Lower leg skin (tissue), 4 donors: ENCODE measurements around the gene CC2D2B. TPM values are rescaled to one million over a fixed set of nuclear protein-coding genes. Genes with fewer than 3 reads are reported as not detected.

Experiments
- DNase-seq, 2 donors: peaks; one replicate each; pipeline ENCODE4 v3.0.0-alpha.2; 2019; ENCODE audit warnings: low spot score in 2 of 2
- H3K4me3 ChIP-seq: fragments of 200-600 bp; sonication (generic); 2 replicates; pipeline ENCODE4 v1.5.1; 2017; ENCODE audit warnings: mild to moderate bottlenecking, low read depth; ENCODE audit not compliant: poor library complexity, severe bottlenecking
- POLR2A ChIP-seq, 2 donors: fragments of 450-650 bp; IDR thresholded peaks; one replicate each; pipeline ENCODE4 v1.6.1; 2016 to 2017; ENCODE audit warnings: antibody characterized with exemption in 2 of 2, mild to moderate bottlenecking in 1 of 2, moderate library complexity in 1 of 2
- WGBS, 2 donors: methylation state at CpG; one replicate each; pipeline ENCODE4 v1.1.5; 2018; 5-methylcytosine and 5-hydroxymethylcytosine counted together
- intact Hi-C: fragments of 100-400 bp; cut with DNase I; formaldehyde crosslinking; loops from one replicate; pipeline ENCODE4 v1.15.0; 2023; ENCODE audit warnings: low total_unique reads
- microRNA-seq, 2 donors: library from miRNA; unstranded; fragments of <30 nt; microRNA quantifications; one replicate each; pipeline ENCODE4, GENCODE V29; 2016; ENCODE audit warnings: borderline replicate concordance in 2 of 2, borderline number of aligned reads in 1 of 2
- total RNA-seq, 4 donors: library from RNA; depleted of rRNA; stranded (reverse); fragments of >200 nt; gene quantifications; one replicate each; pipeline ENCODE4 v1.1.0, GENCODE V29; 2016
- TF ChIP-seq, protein P1 (sequence below), 3 donors: fragments of 450-650 bp; IDR thresholded peaks; one replicate each; pipeline ENCODE4 v1.5.1; 2016; ENCODE audit warnings: antibody characterized with exemption in 3 of 3, mild to moderate bottlenecking in 3 of 3, moderate library complexity in 2 of 3

CC2D2B gene
- total RNA-seq, 4 donors from 2014 or later, result 0.12 to 0.94 TPM; not detected in 2

DNA sequence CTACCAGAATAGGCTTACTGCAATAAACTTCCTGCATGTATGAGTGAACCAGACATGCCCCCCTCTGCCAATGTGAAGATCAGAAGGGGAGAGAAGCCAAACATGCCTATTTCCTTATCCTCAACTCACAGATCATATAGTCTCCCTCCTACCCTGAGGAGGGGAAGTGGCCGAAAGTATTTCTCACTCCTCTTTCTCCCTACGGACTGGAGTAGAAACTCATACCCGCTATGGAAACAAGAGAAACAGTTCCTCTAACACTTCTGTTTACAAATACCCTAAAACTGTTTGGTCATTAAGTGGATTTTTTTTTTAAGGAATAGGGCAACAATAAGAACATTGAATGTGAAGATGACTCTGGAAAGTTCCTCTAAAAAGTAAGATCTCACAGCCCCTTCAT, 167.0 kb downstream of the CC2D2B start:
- H3K4me3 ChIP-seq, result no peak overlapping the region
- WGBS, 2 donors, result 92 to 93% methylated on average over 3 of the region's 3 CpGs
- no peak for DNase-seq
- TF ChIP-seq POLR2A (IDR thresholded peaks at IDR 0.05), result no peak
- TF ChIP-seq, protein P1, sequence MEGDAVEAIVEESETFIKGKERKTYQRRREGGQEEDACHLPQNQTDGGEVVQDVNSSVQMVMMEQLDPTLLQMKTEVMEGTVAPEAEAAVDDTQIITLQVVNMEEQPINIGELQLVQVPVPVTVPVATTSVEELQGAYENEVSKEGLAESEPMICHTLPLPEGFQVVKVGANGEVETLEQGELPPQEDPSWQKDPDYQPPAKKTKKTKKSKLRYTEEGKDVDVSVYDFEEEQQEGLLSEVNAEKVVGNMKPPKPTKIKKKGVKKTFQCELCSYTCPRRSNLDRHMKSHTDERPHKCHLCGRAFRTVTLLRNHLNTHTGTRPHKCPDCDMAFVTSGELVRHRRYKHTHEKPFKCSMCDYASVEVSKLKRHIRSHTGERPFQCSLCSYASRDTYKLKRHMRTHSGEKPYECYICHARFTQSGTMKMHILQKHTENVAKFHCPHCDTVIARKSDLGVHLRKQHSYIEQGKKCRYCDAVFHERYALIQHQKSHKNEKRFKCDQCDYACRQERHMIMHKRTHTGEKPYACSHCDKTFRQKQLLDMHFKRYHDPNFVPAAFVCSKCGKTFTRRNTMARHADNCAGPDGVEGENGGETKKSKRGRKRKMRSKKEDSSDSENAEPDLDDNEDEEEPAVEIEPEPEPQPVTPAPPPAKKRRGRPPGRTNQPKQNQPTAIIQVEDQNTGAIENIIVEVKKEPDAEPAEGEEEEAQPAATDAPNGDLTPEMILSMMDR (IDR thresholded peaks at IDR 0.05), result no peak
- intact Hi-C loops, result no loop called here

DNA sequence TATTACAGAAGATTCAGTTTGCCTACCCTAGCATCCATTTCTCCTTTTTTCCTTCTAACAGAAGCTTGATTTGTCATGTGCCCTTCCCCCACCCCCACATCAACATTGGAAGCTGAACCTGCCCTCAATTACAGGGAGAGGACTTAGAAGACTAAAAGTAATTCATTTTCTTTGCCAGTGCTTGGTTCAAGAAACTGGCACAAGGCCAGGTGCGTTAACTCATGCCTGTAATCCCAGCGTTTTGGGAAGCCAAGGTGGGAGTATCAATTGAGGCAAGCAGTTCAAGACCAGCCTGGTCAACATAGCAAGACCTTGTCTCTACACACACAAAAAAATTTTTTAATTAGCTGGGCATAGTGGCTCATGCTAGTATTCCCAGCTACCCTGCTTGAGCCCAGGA, 168.2 kb downstream of the CC2D2B start:
- intact Hi-C loops, result no loop called here
- DNase-seq, result no peak
- WGBS, 2 donors, result 38 to 58% methylated on average over 2 of the region's 2 CpGs
- no peak for TF ChIP-seq POLR2A (IDR thresholded peaks at IDR 0.05)
- TF ChIP-seq, protein P1 (IDR thresholded peaks at IDR 0.05), result no peak
- no peak overlapping the region for H3K4me3 ChIP-seq

DNA sequence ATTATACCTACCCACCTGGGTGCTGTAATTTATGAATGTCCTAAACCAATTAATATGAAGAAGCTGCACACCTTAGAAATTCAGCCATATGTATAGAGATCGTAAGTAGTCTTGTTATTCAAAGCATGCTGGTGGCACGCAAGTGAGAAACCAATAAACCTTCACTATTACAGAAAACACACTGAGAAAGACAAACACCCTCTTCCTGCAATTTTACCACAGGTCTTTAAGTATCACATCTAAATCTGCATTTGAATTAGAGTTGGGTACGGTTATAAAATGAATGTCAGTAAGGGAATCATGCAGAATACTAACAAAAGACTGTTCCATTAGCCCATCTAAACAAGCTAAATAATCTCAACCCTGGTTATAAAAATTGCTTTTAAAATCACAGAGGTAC, 169.4 kb downstream of the CC2D2B start:
- no peak overlapping the region for H3K4me3 ChIP-seq
- TF ChIP-seq, protein P1 (IDR thresholded peaks at IDR 0.05), result no peak
- no peak for TF ChIP-seq POLR2A (IDR thresholded peaks at IDR 0.05)
- DNase-seq, result no peak
- 88 to 95% methylated on average over 3 of the region's 3 CpGs for WGBS, 2 donors
- intact Hi-C loops, result no loop called here

DNA sequence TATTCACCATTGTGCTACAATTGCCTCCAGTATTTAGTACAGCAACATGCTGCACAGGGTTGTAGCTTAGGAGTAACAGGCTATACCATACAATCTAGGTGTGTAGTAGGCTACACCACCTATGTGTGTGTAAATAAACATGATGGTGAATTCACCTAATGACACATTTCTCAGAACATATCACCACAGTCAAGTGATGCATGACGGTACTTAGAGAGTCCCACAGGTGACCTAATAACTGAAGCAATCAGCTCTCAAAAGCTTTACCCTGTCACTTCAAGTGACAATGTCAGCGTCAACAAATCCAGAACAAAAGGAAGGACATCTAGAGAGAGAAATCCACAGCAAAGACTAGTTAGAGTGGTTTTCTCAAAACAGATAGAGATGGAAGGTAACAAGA, 174.4 kb downstream of the CC2D2B start:
- DNase-seq, result no peak
- intact Hi-C loops, result no loop called here
- WGBS, 2 donors, result 93 to 94% methylated on average over 2 of the region's 2 CpGs
- TF ChIP-seq, protein P1 (IDR thresholded peaks at IDR 0.05), result no peak
- TF ChIP-seq POLR2A (IDR thresholded peaks at IDR 0.05), result no peak
- no peak overlapping the region for H3K4me3 ChIP-seq

Small RNA genes lying within 50 kb of the gene (microRNA-seq; reads per million reads assigned to microRNA genes)
- gene MIR3157, result 11.3 to 11.5 reads per million in 2 donors

Other genes starting within 250 kb of the CC2D2B start
- 10 to 100 TPM; 13.6 to 23.1 (median 16.3) TPM for gene TCTN3, start 214.0 kb upstream of the CC2D2B start, total RNA-seq
- gene ENTPD1, start 151.8 kb upstream of the CC2D2B start, total RNA-seq, result 10 to 100 TPM in 1 of 4 donors, 1 to 10 TPM in 3; 5.3 to 15.7 (median 7.7) TPM
- gene CCNJ, start 135.6 kb downstream of the CC2D2B start, total RNA-seq, result 1 to 10 TPM; 2.1 to 3.6 (median 3.0) TPM
- 10 to 100 TPM in 1 of 4 donors, 1 to 10 TPM in 3; 6.7 to 12.1 (median 8.3) TPM for gene ZNF518A, start 222.3 kb downstream of the CC2D2B start, total RNA-seq